ENCODE results near the gene CEACAM3. TPM values are rescaled to one million over a fixed set of nuclear protein-coding genes. Genes with fewer than 3 reads are reported as not detected.
"Not testable (repeated sequence)": the region's sequence is repeated elsewhere in the genome, so short reads cannot be mapped to it uniquely, and the experiment has no call there.

CEACAM3 gene
- total RNA-seq, 4 donors from 2014 or later, result 0.42 to 1.3 (median 0.99) TPM

- no peaks in the 10 kb centered on the region for H3K9me3 ChIP-seq
- 17 to 18% methylated on average over 4 of the region's 4 CpGs for WGBS, 2 donors
- intact Hi-C loops (cut with DNase I), result no loop called here
- no peaks in the 10 kb centered on the region for H3K36me3 ChIP-seq
- H3K4me3 ChIP-seq, result no peak overlapping the region
- H3K27me3 ChIP-seq, result peaks cover 0 to 22% (median 0%) of the 10 kb centered on the region in 4 donors
- no peak for DNase-seq
- peak overlapping the region; percentile 9 to 87 (median 67) for H3K27ac ChIP-seq
- H3K4me1 ChIP-seq, result peaks cover 0 to 70% (median 0%) of the 10 kb centered on the region in 3 donors
- TF ChIP-seq CTCF (IDR thresholded peaks at IDR 0.05) (peak; percentile 37 to 73 (median 64)), POLR2A (IDR thresholded peaks at IDR 0.05) (no peak)
Observed at GRCh38 chr19:41753936-41754529, 42.4 kb upstream of the CEACAM3 start.

- Histone ChIP-seq H3K4me3 (peak within 1 kb of the TSS in 3 of 4 donors; percentile 31 to 34 (median 34)), H3K36me3 (no peaks in the 10 kb centered on the region), H3K9me3 (no peaks in the 10 kb centered on the region), H3K27me3 (peaks cover 0 to 30% (median 0%) of the 10 kb centered on the region in 4 donors), H3K27ac (peak within 1 kb of the TSS; percentile 36 to 78 (median 54)), H3K4me1 (peaks cover 0 to 64% (median 0%) of the 10 kb centered on the region in 3 donors)
- no peak for TF ChIP-seq POLR2A (IDR thresholded peaks at IDR 0.05)
- no peak for TF ChIP-seq CTCF (IDR thresholded peaks at IDR 0.05)
- intact Hi-C loops (cut with DNase I), result no loop called here
- 31 to 42% methylated on average over 2 to 3 of the region's 3 CpGs for WGBS, 2 donors
- DNase-seq, result no peak
Observed at GRCh38 chr19:41755328-41755913, 41.0 kb upstream of the CEACAM3 start, which contains the start of gene CEACAM6. CEACAM6 (plus strand) TSS chr19:41755530; CDS start chr19:41755639, 109 bp downstream.

- WGBS, 2 donors, result 66 to 80% methylated on average over 4 to 7 of the region's 9 CpGs
- Histone ChIP-seq H3K27me3 (peaks cover 0 to 49% (median 0%) of the 10 kb centered on the region in 4 donors), H3K36me3 (peaks cover 0 to 15% (median 0%) of the 10 kb centered on the region in 3 donors), H3K27ac (peak overlapping the region; percentile 28 to 58 (median 52)), H3K9me3 (no peaks in the 10 kb centered on the region), H3K4me1 (peaks cover 0 to 30% (median 0%) of the 10 kb centered on the region in 3 donors), H3K4me3 (peak overlapping the region in 1 of 4 donors; percentile 30)
- no peak for DNase-seq
- intact Hi-C loops (cut with DNase I), result no loop called here
- no peak for TF ChIP-seq CTCF (IDR thresholded peaks at IDR 0.05)
- no peak for TF ChIP-seq POLR2A (IDR thresholded peaks at IDR 0.05)
Observed at GRCh38 chr19:41758846-41759245, 37.5 kb upstream of the CEACAM3 start.

- H3K4me1 ChIP-seq, result peaks cover 0 to 21% (median 0%) of the 10 kb centered on the region in 3 donors
- H3K27ac ChIP-seq, result no peak overlapping the region
- peaks cover 0 to 32% (median 0%) of the 10 kb centered on the region in 4 donors for H3K27me3 ChIP-seq
- no peak overlapping the region for H3K4me3 ChIP-seq
- peaks cover 0 to 5% (median 0%) of the 10 kb centered on the region in 3 donors for H3K36me3 ChIP-seq
- no peak for DNase-seq
- no peak for TF ChIP-seq CTCF (IDR thresholded peaks at IDR 0.05)
- TF ChIP-seq POLR2A (IDR thresholded peaks at IDR 0.05), result no peak
- no peaks in the 10 kb centered on the region for H3K9me3 ChIP-seq
- WGBS, 2 donors, result 76 to 87% methylated on average over 2 of the region's 2 CpGs
- intact Hi-C loops (cut with DNase I), result no loop called here
Observed at GRCh38 chr19:41767115-41767514, 29.3 kb upstream of the CEACAM3 start.

GRCh38 chr19:41768105-41768504 lies 28.3 kb upstream of the CEACAM3 start:
- intact Hi-C loops (cut with DNase I); DNase-seq: not testable (repeated sequence)
- 67 to 76% methylated on average over 3 to 5 of the region's 5 CpGs for WGBS, 2 donors

More at GRCh38 chr19:41768105-41768504, 28.3 kb upstream of the CEACAM3 start:
- H3K27ac ChIP-seq, H3K9me3 ChIP-seq, H3K4me3 ChIP-seq, H3K36me3 ChIP-seq: not testable (repeated sequence)
- Histone ChIP-seq H3K27me3 (peaks cover 0 to 25% (median 0%) of the 10 kb centered on the region in 4 donors), H3K4me1 (peaks cover 0 to 31% (median 0%) of the 10 kb centered on the region in 3 donors)

Data from esophagus squamous epithelium (tissue), 5 donors.